ENCODE measurements around the gene ZNF292. TPM values are rescaled to one million over a fixed set of nuclear protein-coding genes. Genes with fewer than 3 reads are reported as not detected.

The ZNF292 gene
- total RNA-seq, 1 experiment from 2014 or later: 34.1 TPM

DNA sequence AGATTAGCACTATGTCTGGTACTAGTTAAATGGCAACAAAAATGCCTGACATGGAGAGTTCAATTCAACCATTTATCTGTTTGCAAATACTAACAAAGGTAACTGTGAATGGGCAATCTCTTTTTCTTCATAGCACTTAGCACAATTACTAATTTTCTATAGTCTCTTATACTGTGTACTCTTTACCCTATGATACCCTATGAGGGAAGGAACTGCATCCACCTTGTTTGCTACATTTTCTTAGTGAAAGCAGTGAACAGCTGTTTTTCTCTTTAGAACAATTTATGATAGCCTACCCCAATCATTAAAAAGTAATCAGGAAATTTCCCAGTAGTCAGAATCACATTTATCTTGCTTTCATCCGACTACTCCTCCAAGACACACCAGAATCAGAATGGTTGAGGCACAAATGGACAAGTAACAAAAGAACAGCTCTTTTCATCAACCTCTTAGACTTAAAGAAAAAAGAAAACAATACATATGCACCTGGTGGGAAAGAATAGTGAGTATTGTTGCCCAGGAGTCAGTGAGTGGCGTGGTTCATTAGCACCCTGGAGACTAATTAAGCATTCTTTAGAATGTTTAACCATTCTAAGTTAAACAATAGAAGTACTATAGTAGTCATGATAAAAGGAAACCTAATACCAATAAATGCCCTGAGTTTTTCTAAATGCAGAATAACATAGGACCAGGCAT lies 16.7 kb downstream of the ZNF292 start:
- H3K27me3 ChIP-seq (ENCODE audit: insufficient read depth, low read depth): no peaks in the 10 kb centered on the region
- no peak overlapping the region for H3K4me3 ChIP-seq
- H2AFZ ChIP-seq: no peak overlapping the region
- H3K4me1 ChIP-seq (replicated peaks; ENCODE audit: insufficient read depth): no peaks in the 10 kb centered on the region; the same call in 1 of the 2 replicates
- intact Hi-C loops (cut with micrococcal nuclease; ENCODE audit: unreplicated experiment): no loop called here
- no peaks in the 10 kb centered on the region for H3K9me3 ChIP-seq (ENCODE audit: insufficient read depth, low read depth)
- H3K9me2 ChIP-seq (ENCODE audit: insufficient read depth): no peaks in the 10 kb centered on the region
- H3K79me2 ChIP-seq (ENCODE audit: low read depth): peaks cover 97% of the 10 kb centered on the region
- BruUV-seq (replicated peaks): no TSS peak
- ChIA-PET POLR2A (ENCODE audit: unreplicated experiment) (interaction anchor here (0.5 kb wide), 1 partner anchor 473 kb away, joined by 3 read pairs; no protein-coding TSS in a partner anchor), CTCF (no interaction called here)
- no peak overlapping the region for H3K4me2 ChIP-seq
- DNase-seq: no peak
- no peaks in the 10 kb centered on the region for H3K36me3 ChIP-seq (ENCODE audit: low read depth)
- H3F3A ChIP-seq (ENCODE audit: insufficient read depth, low read depth): no peaks in the 10 kb centered on the region
- H4K20me1 ChIP-seq (ENCODE audit: insufficient read depth): peaks cover 60% of the 10 kb centered on the region
- H3K27ac ChIP-seq: no peak overlapping the region
- TF ChIP-seq, protein P1, sequence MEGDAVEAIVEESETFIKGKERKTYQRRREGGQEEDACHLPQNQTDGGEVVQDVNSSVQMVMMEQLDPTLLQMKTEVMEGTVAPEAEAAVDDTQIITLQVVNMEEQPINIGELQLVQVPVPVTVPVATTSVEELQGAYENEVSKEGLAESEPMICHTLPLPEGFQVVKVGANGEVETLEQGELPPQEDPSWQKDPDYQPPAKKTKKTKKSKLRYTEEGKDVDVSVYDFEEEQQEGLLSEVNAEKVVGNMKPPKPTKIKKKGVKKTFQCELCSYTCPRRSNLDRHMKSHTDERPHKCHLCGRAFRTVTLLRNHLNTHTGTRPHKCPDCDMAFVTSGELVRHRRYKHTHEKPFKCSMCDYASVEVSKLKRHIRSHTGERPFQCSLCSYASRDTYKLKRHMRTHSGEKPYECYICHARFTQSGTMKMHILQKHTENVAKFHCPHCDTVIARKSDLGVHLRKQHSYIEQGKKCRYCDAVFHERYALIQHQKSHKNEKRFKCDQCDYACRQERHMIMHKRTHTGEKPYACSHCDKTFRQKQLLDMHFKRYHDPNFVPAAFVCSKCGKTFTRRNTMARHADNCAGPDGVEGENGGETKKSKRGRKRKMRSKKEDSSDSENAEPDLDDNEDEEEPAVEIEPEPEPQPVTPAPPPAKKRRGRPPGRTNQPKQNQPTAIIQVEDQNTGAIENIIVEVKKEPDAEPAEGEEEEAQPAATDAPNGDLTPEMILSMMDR (conservative IDR thresholded peaks at IDR 0.05): no peak
- TF ChIP-seq EZH2 (IDR thresholded peaks at IDR 0.05; ENCODE audit: low read depth): no peak

DNA sequence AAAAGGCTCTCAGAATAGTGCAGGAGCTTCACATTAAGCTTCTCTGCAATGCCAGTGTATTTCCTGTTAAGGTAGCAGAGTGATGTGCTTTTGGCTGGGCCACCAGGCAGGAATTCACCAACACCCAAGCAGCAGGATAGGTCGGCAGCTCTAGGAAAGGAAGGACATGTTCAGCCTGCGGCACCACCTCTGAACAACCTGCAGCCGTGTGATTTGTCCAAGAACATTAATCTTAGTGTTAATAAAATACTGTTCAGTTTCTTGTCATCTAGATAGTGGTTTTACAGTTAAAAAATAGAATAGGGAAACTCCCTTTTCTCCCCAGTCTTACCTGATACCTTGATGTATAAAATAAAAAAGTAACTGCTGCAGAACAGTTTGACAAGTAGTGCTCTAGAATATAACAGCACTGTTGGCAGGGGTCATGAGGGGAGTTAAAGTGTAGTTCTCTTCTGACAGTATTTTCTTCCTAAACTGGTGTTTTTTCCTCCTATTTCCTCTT lies 18.8 kb downstream of the ZNF292 start:
- intact Hi-C loops (cut with micrococcal nuclease; ENCODE audit: unreplicated experiment): no loop called here
- Histone ChIP-seq H2AFZ (no peak overlapping the region), H4K20me1 (ENCODE audit: insufficient read depth) (peaks cover 59% of the 10 kb centered on the region), H3K9me2 (ENCODE audit: insufficient read depth) (no peaks in the 10 kb centered on the region), H3K27me3 (ENCODE audit: insufficient read depth, low read depth) (no peaks in the 10 kb centered on the region), H3K9me3 (ENCODE audit: insufficient read depth, low read depth) (no peaks in the 10 kb centered on the region), H3K27ac (no peak overlapping the region), H3K4me3 (no peak overlapping the region), H3K4me2 (no peak overlapping the region), H3K79me2 (ENCODE audit: low read depth) (peaks cover 91% of the 10 kb centered on the region), H3K4me1 (replicated peaks; ENCODE audit: insufficient read depth) (no peaks in the 10 kb centered on the region; the same call in 1 of the 2 replicates), H3F3A (ENCODE audit: insufficient read depth, low read depth) (no peaks in the 10 kb centered on the region), H3K36me3 (ENCODE audit: low read depth) (no peaks in the 10 kb centered on the region)
- TF ChIP-seq, protein P1 (conservative IDR thresholded peaks at IDR 0.05): no peak
- no peak for TF ChIP-seq EZH2 (IDR thresholded peaks at IDR 0.05; ENCODE audit: low read depth)
- POLR2A ChIA-PET (ENCODE audit: unreplicated experiment): no interaction called here
- no TSS peak for BruUV-seq (replicated peaks)
- no peak for DNase-seq
- CTCF ChIA-PET: no interaction called here

- TF ChIP-seq, protein P1 (conservative IDR thresholded peaks at IDR 0.05): no peak
- no peak for TF ChIP-seq EZH2 (IDR thresholded peaks at IDR 0.05; ENCODE audit: low read depth)
- BruUV-seq (replicated peaks): no TSS peak
- H2AFZ ChIP-seq: no peak overlapping the region
- no peak overlapping the region for H3K4me3 ChIP-seq
- no peaks in the 10 kb centered on the region for H3K36me3 ChIP-seq (ENCODE audit: low read depth)
- no peaks in the 10 kb centered on the region for H3K4me1 ChIP-seq (replicated peaks; ENCODE audit: insufficient read depth)
- intact Hi-C loops (cut with micrococcal nuclease; ENCODE audit: unreplicated experiment): no loop called here
- POLR2A ChIA-PET (ENCODE audit: unreplicated experiment): interaction anchor here (0.6 kb wide), 1 partner anchor 1534 kb away, joined by 19 read pairs; the partner anchor contains the start of gene SYNCRIP
- no peaks in the 10 kb centered on the region for H3K9me2 ChIP-seq (ENCODE audit: insufficient read depth)
- peaks cover 81% of the 10 kb centered on the region for H3K79me2 ChIP-seq (ENCODE audit: low read depth)
- no peaks in the 10 kb centered on the region for H3K9me3 ChIP-seq (ENCODE audit: insufficient read depth, low read depth)
- no peak for DNase-seq
- H4K20me1 ChIP-seq (ENCODE audit: insufficient read depth): peaks cover 47% of the 10 kb centered on the region; the same call in 1 of the 2 replicates
- H3K4me2 ChIP-seq: no peak overlapping the region
- no peaks in the 10 kb centered on the region for H3F3A ChIP-seq (ENCODE audit: insufficient read depth, low read depth)
- H3K27ac ChIP-seq: no peak overlapping the region
- no peaks in the 10 kb centered on the region for H3K27me3 ChIP-seq (ENCODE audit: insufficient read depth, low read depth)
- CTCF ChIA-PET: no interaction called here
These were observed 21.1 kb downstream of the ZNF292 start for GRCh38 chr6:87176493-87176892.

Measured in PC-9 (cell line).